SK-N-SH (cell line): ENCODE results near the gene FAM222A. TPM values are rescaled to one million over a fixed set of nuclear protein-coding genes. Genes with fewer than 3 reads are reported as not detected.

Source experiments
- CTCF ChIA-PET: fragments of 300-600, 350-600 bp; formaldehyde crosslinking; extraction: SDS; loops from one replicate; lab custom pipeline; 2021; lab: Yijun Ruan, JAX
- POLR2A ChIA-PET: fragments of 350-600 bp; sonication (Branson Sonifier 250); formaldehyde crosslinking; extraction: SDS; loops from one replicate; lab custom pipeline; 2020; ENCODE audit warnings: antibody characterized with exemption, inconsistent platforms; lab: Yijun Ruan, JAX
- DNase-seq: peaks from one replicate; pipeline ENCODE4 v3.0.0; 2012
- H2AFZ ChIP-seq: fragments of 200-600 bp; sonication (generic); 2 replicates; pipeline ENCODE4 v1.8.1; 2016; ENCODE audit warnings: antibody characterized with exemption, mild to moderate bottlenecking, low read depth
- H3F3A ChIP-seq: fragments of 200-600 bp; sonication (generic); replicated peaks from 2 replicates; pipeline ENCODE3; 2016; ENCODE audit warnings: antibody characterized with exemption, mild to moderate bottlenecking; ENCODE audit not compliant: insufficient read depth
- H3K27ac ChIP-seq, 2 experiments: fragments of 200-500 bp in 1 of 2; fragments of 200-600 bp in 1 of 2; sonication (Bioruptor generic) in 1 of 2; sonication (generic), shearing (Covaris generic) in 1 of 2; 2 replicates each; pipeline versions ENCODE4 v1.5.1 to v1.6.1; 2014 to 2016; ENCODE audit warnings: low read depth in 2 of 2, inconsistent platforms in 1 of 2, low read length in 1 of 2, mild to moderate bottlenecking in 1 of 2, mixed read lengths in 1 of 2
- H3K27me3 ChIP-seq: fragments of 200-600 bp; sonication (generic), shearing (Covaris generic); 2 replicates; pipeline ENCODE4 v1.6.1; 2016; ENCODE audit warnings: mixed run types; ENCODE audit not compliant: insufficient read depth
- H3K36me3 ChIP-seq, 2 experiments: fragments of 200-500 bp in 1 of 2; fragments of 200-600 bp in 1 of 2; sonication (Bioruptor generic) in 1 of 2; sonication (generic) in 1 of 2; replicated peaks in 1 of 2; 2 replicates each; pipeline versions ENCODE3 to v1.5.1; 2014 to 2016; ENCODE audit warnings: low read length in 1 of 2, mild to moderate bottlenecking in 1 of 2; ENCODE audit not compliant: insufficient read depth in 2 of 2, control insufficient read depth in 1 of 2
- H3K4me1 ChIP-seq, 2 experiments: fragments of 200-500 bp in 1 of 2; fragments of 200-600 bp in 1 of 2; sonication (Bioruptor generic) in 1 of 2; sonication (generic), shearing (Covaris generic) in 1 of 2; 2 replicates each; pipeline versions ENCODE4 v1.5.1 to v1.6.1; 2014 to 2016; ENCODE audit warnings: low read depth in 1 of 2, low read length in 1 of 2, mixed run types in 1 of 2; ENCODE audit not compliant: insufficient read depth in 2 of 2, control insufficient read depth in 1 of 2
- H3K4me2 ChIP-seq: fragments of 200-600 bp; sonication (generic), shearing (Covaris generic); 2 replicates; pipeline ENCODE4 v1.6.1; 2017; ENCODE audit warnings: mixed run types
- H3K4me3 ChIP-seq, 2 experiments: fragments of 200-500 bp in 1 of 2; fragments of 200-600 bp in 1 of 2; sonication (Bioruptor generic) in 1 of 2; sonication (generic), shearing (Covaris generic) in 1 of 2; 2 replicates each; pipeline versions ENCODE4 v1.5.1 to v1.8.1; 2014 to 2016; ENCODE audit warnings: low read depth in 2 of 2, inconsistent platforms in 1 of 2, low read length in 1 of 2, mild to moderate bottlenecking in 1 of 2, mixed read lengths in 1 of 2, moderate library complexity in 1 of 2
- H3K79me2 ChIP-seq: fragments of 200-600 bp; sonication (generic); 2 replicates; pipeline ENCODE4 v1.8.1; 2017; ENCODE audit warnings: mild to moderate bottlenecking; ENCODE audit not compliant: insufficient read depth
- H3K9ac ChIP-seq: fragments of 200-600 bp; sonication (generic); 2 replicates; pipeline ENCODE4 v1.6.1; 2017; ENCODE audit warnings: mixed run types
- H3K9me2 ChIP-seq: fragments of 200-600 bp; sonication (generic); 2 replicates; pipeline ENCODE4 v1.6.1; 2017; ENCODE audit warnings: mixed run types
- H3K9me3 ChIP-seq: fragments of 200-600 bp; sonication (generic); 2 replicates; pipeline ENCODE4 v1.6.1; 2017; ENCODE audit warnings: mixed run types, mild to moderate bottlenecking, moderate library complexity
- H4K20me1 ChIP-seq: fragments of 200-600 bp; sonication (generic); 2 replicates; pipeline ENCODE4 v1.6.1; 2017; ENCODE audit warnings: mild to moderate bottlenecking, mixed run types; ENCODE audit not compliant: insufficient read depth
- CHD2 ChIP-seq: fragments of 150-350 bp; IDR thresholded peaks from 2 replicates; pipeline ENCODE4 v1.6.1; 2018; ENCODE audit warnings: low read length; ENCODE audit not compliant: partially characterized antibody
- EP300 ChIP-seq, 2 experiments: IDR thresholded peaks; 2 replicates each; pipeline versions ENCODE4 v1.4.0 to v1.6.1; 2012; ENCODE audit warnings: borderline replicate concordance in 1 of 2, low read depth in 1 of 2, low read length in 1 of 2
- FOSL2 ChIP-seq: IDR thresholded peaks from 2 replicates; pipeline ENCODE4 v1.4.0; 2012; ENCODE audit warnings: low read depth, mild to moderate bottlenecking, moderate library complexity, borderline replicate concordance
- FOXJ3 ChIP-seq: sonication (generic); formaldehyde crosslinking; IDR thresholded peaks from 2 replicates; pipeline ENCODE4 v1.5.1; 2020; ENCODE audit warnings: mild to moderate bottlenecking, missing genetic modification reagents
- FOXM1 ChIP-seq: IDR thresholded peaks from 2 replicates; pipeline ENCODE4 v1.4.0; 2012; ENCODE audit warnings: low read depth, mild to moderate bottlenecking
- MXI1 ChIP-seq: IDR thresholded peaks from 2 replicates; pipeline ENCODE4 v1.6.1; 2012; ENCODE audit warnings: mild to moderate bottlenecking, low read depth, low read length, improper control_type of control experiment
- NFIC ChIP-seq: IDR thresholded peaks from 2 replicates; pipeline ENCODE4 v1.4.0; 2012; ENCODE audit warnings: borderline replicate concordance
- RCOR1 ChIP-seq: fragments of 150-350 bp; IDR thresholded peaks from 2 replicates; pipeline ENCODE4 v1.6.1; 2017; ENCODE audit warnings: antibody characterized with exemption, low read length
- RXRA ChIP-seq: IDR thresholded peaks from 2 replicates; pipeline ENCODE4 v1.4.0; 2012; ENCODE audit warnings: low read depth, mild to moderate bottlenecking, borderline replicate concordance
- TAF1 ChIP-seq: IDR thresholded peaks from 2 replicates; pipeline ENCODE4 v1.6.1; 2012; ENCODE audit warnings: low read depth, mild to moderate bottlenecking, low read length, moderate library complexity, borderline replicate concordance
- TCF12 ChIP-seq: IDR thresholded peaks from 2 replicates; pipeline ENCODE4 v1.4.0; 2012
- TEAD4 ChIP-seq: IDR thresholded peaks from 2 replicates; pipeline ENCODE4 v1.4.0; 2012; ENCODE audit warnings: mild to moderate bottlenecking, borderline replicate concordance; ENCODE audit not compliant: insufficient read depth
- YY1 ChIP-seq: IDR thresholded peaks from 2 replicates; pipeline ENCODE4 v1.4.0; 2012; ENCODE audit warnings: low read depth, mild to moderate bottlenecking
- WGBS: methylation state at CpG from one replicate; pipeline ENCODE4 v1.1.6; 2017; ENCODE audit warnings: low lambda C conversion rate; 5-methylcytosine and 5-hydroxymethylcytosine counted together
- polyA plus RNA-seq, 3 experiments: library from polyadenylated mRNA; depleted of rRNA; stranded (reverse); fragments of >200 nt; gene quantifications; 2 replicates each; pipeline ENCODE4 v1.2.3, GENCODE V29; 2012
- TF ChIP-seq, protein P1 (sequence below): IDR thresholded peaks from 2 replicates; pipeline ENCODE4 v1.4.0; 2012; ENCODE audit warnings: low read depth, borderline replicate concordance
- TF ChIP-seq, protein P2 (sequence below): IDR thresholded peaks from 2 replicates; pipeline ENCODE4; 2012

Gene FAM222A
- polyA plus RNA-seq, 1 of the 3 experiments (the other 2 are of a cell fraction), result 1.6 TPM

GRCh38 chr12:109666068-109666467 is 47.6 kb upstream of the FAM222A start:
- Histone ChIP-seq H3K27ac (no peak overlapping the region), H3F3A (no peaks in the 10 kb centered on the region), H3K9ac (no peak overlapping the region), H4K20me1 (no peaks in the 10 kb centered on the region), H3K36me3 (no peaks in the 10 kb centered on the region), H3K79me2 (no peaks in the 10 kb centered on the region), H3K27me3 (no peaks in the 10 kb centered on the region; the same call in 1 of the 2 replicates), H3K4me3 (no peak overlapping the region), H3K4me1 (peaks cover 0 to 7% of the 10 kb centered on the region in 2 experiments; a peak in 1 of 4 replicates), H3K9me3 (no peaks in the 10 kb centered on the region), H3K4me2 (no peak overlapping the region), H3K9me2 (no peaks in the 10 kb centered on the region), H2AFZ (no peak overlapping the region)
- TF ChIP-seq TAF1, result no peak
- TF ChIP-seq YY1, result no peak
- TF ChIP-seq MXI1, result no peak
- TF ChIP-seq TCF12, result no peak
- no peak for TF ChIP-seq RCOR1
- TF ChIP-seq NFIC, result no peak
- no peak for TF ChIP-seq FOSL2
- TF ChIP-seq, protein P1, sequence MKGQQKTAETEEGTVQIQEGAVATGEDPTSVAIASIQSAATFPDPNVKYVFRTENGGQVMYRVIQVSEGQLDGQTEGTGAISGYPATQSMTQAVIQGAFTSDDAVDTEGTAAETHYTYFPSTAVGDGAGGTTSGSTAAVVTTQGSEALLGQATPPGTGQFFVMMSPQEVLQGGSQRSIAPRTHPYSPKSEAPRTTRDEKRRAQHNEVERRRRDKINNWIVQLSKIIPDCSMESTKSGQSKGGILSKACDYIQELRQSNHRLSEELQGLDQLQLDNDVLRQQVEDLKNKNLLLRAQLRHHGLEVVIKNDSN, result no peak
- TF ChIP-seq TEAD4, result no peak
- no peak for DNase-seq
- 12% methylated on average over 1 of the region's 1 CpG for WGBS
- ChIA-PET POLR2A (interaction anchor here (1.2 kb wide), 1 partner anchor 54 kb away, joined by 3 read pairs; no protein-coding TSS in a partner anchor), CTCF (interaction anchor here (1.0 to 1.7 kb wide), 2 partner anchors 11 to 28 kb away, joined by 3 read pairs; no protein-coding TSS in a partner anchor)

DNA sequence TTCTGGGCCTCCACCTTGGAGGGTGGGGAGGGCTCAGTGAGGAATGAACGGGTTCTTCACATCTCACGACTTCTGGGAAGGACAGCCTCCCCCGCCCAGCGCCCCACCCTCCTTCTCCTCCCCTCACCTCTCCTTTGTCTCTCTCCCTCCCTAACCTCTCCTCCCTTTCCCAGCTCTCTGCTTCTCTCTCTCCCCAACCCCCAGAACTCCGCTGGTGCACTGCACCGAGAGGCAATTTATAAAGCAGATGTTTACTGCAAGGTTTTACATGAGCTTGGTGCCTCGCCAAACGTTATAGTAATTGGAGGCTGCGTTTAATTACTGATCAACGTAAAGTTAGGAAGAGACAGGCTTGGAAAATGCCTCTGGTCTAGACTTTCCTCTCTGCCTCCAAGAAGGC is 42.9 kb upstream of the FAM222A start:
- Histone ChIP-seq H2AFZ (no peak overlapping the region), H3K9me3 (no peaks in the 10 kb centered on the region), H3F3A (no peaks in the 10 kb centered on the region), H3K27me3 (no peaks in the 10 kb centered on the region; the same call in 1 of the 2 replicates), H3K9ac (no peak overlapping the region), H3K4me3 (no peak overlapping the region), H3K9me2 (no peaks in the 10 kb centered on the region), H3K27ac (no peak overlapping the region), H4K20me1 (no peaks in the 10 kb centered on the region), H3K36me3 (no peaks in the 10 kb centered on the region), H3K4me1 (peaks cover 0 to 10% of the 10 kb centered on the region in 2 experiments; a peak in 1 of 4 replicates), H3K4me2 (no peak overlapping the region), H3K79me2 (no peaks in the 10 kb centered on the region)
- POLR2A ChIA-PET, result interaction anchor here (1.0 to 1.1 kb wide), 2 partner anchors 64 to 73 kb away, joined by 3 read pairs; no protein-coding TSS in a partner anchor
- peak; percentile 38 for DNase-seq
- TF ChIP-seq RXRA, result no peak
- TF ChIP-seq MXI1, result no peak; the same call in 1 of the 2 replicates
- no peak for TF ChIP-seq FOXJ3 (CRISPR knock-in tag)
- no peak for TF ChIP-seq TCF12
- no peak for TF ChIP-seq TAF1
- TF ChIP-seq FOXM1, result no peak
- TF ChIP-seq EP300 (IDR thresholded peaks at IDR 0.05; ENCODE audit: borderline replicate concordance in 1 of 2, low read depth in 1 of 2, low read length in 1 of 2), result peak in 1 of 2 experiments; percentile 42; a peak in 1 of 4 replicates
- TF ChIP-seq, protein P2, sequence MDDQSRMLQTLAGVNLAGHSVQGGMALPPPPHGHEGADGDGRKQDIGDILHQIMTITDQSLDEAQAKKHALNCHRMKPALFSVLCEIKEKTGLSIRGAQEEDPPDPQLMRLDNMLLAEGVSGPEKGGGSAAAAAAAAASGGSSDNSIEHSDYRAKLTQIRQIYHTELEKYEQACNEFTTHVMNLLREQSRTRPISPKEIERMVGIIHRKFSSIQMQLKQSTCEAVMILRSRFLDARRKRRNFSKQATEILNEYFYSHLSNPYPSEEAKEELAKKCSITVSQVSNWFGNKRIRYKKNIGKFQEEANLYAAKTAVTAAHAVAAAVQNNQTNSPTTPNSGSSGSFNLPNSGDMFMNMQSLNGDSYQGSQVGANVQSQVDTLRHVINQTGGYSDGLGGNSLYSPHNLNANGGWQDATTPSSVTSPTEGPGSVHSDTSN, result no peak
- 0 out of 2 replicates have a peak, but pooled peaks have one; percentile 57 for TF ChIP-seq RCOR1
- peak; percentile 48 for TF ChIP-seq CHD2
- CTCF ChIA-PET, result interaction anchor here (1.1 to 1.4 kb wide), 3 partner anchors 43 to 175 kb away, joined by 3 to 5 read pairs (median 3); partner anchors contain the start of gene FAM222A
- WGBS, result 34% methylated on average over 10 of the region's 10 CpGs
